Fibroblast of skin of right quadriceps (primary cell): Measurements from ENCODE around the gene FCGR3B.
"Not testable (repeated sequence)": the region's sequence is repeated elsewhere in the genome, so short reads cannot be mapped to it uniquely, and the experiment has no call there.

ENCODE experiments used
- DNase-seq: peaks from one replicate; pipeline ENCODE4 v3.0.0-alpha.2; 2013

Gene FCGR3B

GRCh38 chr1:161605024-161605423, 26.0 kb downstream of the FCGR3B start:
- DNase-seq: not testable (repeated sequence)

GRCh38 chr1:161597077-161597476, 33.9 kb downstream of the FCGR3B start:
- DNase-seq: not testable (repeated sequence)

- DNase-seq: not testable (repeated sequence)
Observed at GRCh38 chr1:161595583-161595982, 35.4 kb downstream of the FCGR3B start.

GRCh38 chr1:161595173-161595572, 35.8 kb downstream of the FCGR3B start:
- DNase-seq: not testable (repeated sequence)

GRCh38 chr1:161594269-161594984, 36.5 kb downstream of the FCGR3B start:
- not testable (repeated sequence) for DNase-seq

- not testable (repeated sequence) for DNase-seq
Observed at GRCh38 chr1:161593092-161593755, 37.8 kb downstream of the FCGR3B start.

GRCh38 chr1:161592586-161592985, 38.4 kb downstream of the FCGR3B start:
- DNase-seq: not testable (repeated sequence)

GRCh38 chr1:161589920-161590319, 41.1 kb downstream of the FCGR3B start:
- DNase-seq: not testable (repeated sequence)

GRCh38 chr1:161589365-161589764, 41.6 kb downstream of the FCGR3B start:
- DNase-seq: not testable (repeated sequence)

- DNase-seq: not testable (repeated sequence)
Observed at GRCh38 chr1:161588596-161588995, 42.4 kb downstream of the FCGR3B start.

GRCh38 chr1:161582882-161583281, 48.1 kb downstream of the FCGR3B start:
- not testable (repeated sequence) for DNase-seq

GRCh38 chr1:161580879-161581537, 50.0 kb downstream of the FCGR3B start:
- not testable (repeated sequence) for DNase-seq

GRCh38 chr1:161579856-161580507, 51.0 kb downstream of the FCGR3B start:
- not testable (repeated sequence) for DNase-seq

GRCh38 chr1:161576676-161577075, 54.3 kb downstream of the FCGR3B start:
- not testable (repeated sequence) for DNase-seq
